HG03066 (cell line): Measurements from ENCODE around the gene SESN1.

Experiments
- ATAC-seq: cut with Tn5 transposase; IDR thresholded peaks from one replicate; pipeline ENCODE4 v1.9.1; 2021; ENCODE audit warnings: low read depth; ENCODE audit not compliant: unreplicated experiment

SESN1 gene

DNA sequence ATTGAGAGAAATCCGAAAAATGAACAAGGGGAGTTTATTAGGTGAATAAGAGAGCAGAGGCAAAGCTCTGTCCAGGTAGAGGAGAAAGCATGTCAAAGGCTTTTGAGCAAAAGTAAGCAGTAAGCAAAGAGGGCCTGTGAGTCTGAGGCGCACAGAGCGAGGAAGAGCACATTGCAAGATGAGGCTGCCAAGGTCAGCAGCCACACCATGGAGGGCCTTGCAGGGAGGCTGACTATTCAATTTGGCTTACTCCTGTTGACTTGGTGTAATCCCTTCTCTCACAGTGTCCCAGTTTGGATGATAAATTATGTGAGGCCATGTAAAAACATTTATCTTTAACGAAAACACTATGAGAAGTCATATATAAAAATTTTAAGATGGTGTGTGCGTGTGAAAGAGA is 32.4 kb downstream of the SESN1 start:
- no peak for ATAC-seq

DNA sequence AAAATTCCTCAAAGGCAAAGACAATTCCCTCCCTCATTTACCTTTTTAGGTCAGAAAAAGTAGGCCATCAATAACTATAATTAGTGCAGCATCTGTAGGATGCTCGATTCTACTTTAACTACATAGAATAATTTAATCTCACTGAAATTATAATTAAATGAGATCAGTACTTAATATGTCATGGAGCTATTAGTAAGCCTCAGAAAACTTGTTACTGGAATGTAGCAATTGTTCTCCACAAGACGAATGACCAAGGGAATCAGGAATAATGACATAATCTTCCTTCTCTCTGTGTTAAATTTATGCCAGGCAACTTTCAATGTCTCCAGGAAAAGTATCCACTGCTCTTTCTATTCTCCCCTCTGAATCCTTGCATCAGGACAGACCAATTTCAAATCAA is 34.1 kb downstream of the SESN1 start:
- no peak for ATAC-seq

- no peak for ATAC-seq
Observed at GRCh38 chr6:109059571-109060021, 35.0 kb downstream of the SESN1 start.

DNA sequence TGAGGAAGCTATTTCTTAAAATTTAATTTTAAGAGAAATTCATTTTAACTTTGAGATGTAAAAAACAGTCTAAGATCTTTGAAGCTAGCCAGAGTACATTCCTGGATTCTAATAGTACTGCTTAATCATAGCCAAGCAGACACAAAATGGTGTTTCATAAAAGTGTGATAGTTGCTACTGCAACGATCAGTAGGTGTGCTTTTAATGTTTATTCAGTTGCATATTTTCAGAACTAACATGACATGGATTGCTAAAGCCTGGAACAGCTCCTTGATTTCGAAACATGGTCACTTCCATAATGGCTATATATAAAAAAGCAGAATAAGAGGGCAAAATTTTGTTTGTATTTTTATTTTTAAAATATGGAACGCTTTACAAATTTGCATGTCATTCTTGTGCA is 35.5 kb downstream of the SESN1 start:
- ATAC-seq, result no peak

- no peak for ATAC-seq
Observed at GRCh38 chr6:109058620-109059019, 36.0 kb downstream of the SESN1 start.

GRCh38 chr6:109056661-109057060 is 38.0 kb downstream of the SESN1 start:
- no peak for ATAC-seq

DNA sequence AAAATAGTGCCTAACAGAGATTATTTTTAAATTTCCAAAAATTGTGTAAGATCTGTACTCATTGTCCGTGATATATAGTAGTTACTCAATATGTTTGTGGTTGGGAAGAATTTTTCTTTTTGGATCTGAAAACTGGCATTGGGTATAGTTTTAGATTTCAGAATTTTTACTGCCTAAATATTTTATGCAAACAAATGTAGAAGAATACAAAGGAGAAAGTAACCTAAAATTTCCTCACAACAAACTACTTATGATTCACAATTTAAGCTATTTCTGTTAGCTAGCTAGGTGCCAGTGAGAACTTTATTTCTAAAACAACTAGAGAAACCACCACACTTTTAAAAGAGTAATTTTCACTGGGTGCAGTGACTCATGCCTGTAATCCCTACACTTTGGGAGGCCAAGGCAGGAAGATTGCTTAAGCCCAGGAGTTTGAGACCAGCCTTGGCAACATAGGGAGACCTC is 38.8 kb downstream of the SESN1 start:
- no peak for ATAC-seq

- ATAC-seq, result no peak
Observed at GRCh38 chr6:109053336-109053735, 41.3 kb downstream of the SESN1 start.

DNA sequence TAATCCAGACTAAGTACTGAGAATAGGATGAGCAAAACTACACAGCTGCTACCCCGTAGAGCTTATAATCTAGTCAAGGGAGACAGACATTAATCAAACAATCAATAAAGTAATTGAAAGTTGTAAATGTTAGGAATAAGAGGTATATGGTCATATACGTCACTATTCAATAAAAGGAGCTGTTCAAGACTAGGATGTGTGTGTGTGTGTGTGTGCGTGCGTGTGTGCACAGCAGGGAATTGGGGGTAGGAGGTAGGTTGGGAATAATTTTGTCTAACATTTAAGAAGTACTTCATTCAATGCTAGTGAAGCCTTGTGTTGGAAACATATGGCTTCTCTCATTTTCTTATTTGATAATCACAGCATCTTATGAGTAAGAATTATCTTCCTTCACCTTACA is 41.8 kb downstream of the SESN1 start:
- ATAC-seq, result no peak

DNA sequence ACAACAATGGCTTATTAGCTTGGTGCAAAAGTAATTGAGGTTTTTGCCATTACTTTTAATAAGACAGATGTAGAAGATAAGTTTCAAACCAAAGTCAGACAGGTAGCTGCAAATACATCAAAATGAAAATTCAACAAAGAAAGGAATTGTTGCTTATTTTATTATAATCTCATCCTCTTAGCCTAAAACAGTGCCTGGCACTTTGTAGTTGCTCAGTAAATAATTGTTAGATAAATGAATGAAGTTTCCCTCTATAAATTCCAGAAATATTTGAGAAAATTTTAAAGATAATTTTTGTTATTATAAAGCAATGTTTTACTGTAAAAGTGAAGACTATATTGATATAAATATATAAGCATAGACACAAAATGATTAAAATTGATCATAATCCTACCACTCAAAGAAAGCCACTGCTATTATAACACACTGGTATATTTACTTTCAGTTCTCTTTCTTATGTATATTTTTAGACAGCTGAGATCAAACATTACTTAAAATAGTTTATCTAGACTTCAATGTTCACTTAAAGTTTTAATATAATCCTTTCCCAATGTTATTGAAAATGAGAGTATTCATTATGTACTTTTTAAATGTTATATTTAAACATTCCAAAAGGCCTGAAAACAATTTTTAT is 42.5 kb downstream of the SESN1 start:
- ATAC-seq, result no peak

GRCh38 chr6:109051301-109052017 is 43.2 kb downstream of the SESN1 start:
- ATAC-seq, result no peak

DNA sequence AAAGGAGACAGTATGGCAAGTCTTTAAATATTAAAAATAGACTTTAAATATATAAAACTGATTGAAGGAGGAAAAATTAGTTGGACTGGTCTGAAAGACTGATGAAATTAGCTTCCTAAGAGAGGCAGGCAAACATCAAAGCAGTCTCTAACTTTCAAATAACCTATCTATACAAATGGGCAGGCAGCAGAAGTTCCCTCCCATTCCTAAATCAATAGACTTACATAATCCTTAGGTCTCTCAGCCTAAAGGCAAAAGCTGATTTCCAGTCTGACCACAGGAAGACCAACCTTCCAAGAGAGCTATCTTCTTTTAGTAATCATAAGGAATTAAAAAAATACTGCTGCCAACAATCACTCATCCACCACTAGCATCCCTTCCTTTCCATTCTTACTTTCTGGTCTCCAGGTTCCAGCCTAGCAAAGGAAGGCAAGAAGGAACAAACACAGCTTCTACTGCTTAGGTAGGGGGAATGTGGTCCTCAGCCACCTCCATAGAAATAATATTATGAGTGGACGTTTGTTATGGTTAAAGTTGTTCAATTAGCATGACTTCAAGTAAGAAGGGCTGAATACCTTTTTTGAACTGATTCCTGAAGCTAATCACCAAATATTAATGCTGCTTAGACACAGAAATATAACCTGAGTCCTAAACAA is 44.1 kb downstream of the SESN1 start:
- no peak for ATAC-seq

DNA sequence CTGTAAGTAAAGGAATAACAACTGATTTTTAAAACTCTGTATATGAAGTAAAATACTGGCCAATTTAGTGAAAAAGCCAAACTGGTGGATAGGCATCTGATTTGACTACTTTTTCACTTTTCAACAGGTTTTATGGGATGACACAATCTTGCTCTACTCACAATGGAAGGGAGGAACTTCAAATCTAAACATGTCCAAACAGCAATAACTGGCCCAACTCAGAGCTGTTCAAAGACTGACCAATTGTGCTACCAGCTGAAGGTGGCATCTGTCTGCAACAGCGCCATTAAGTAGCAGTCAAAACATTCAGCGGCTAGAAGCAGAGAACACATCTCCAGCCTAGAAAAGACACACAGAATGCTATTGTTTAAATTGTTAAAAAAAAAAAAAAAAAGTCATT is 44.6 kb downstream of the SESN1 start:
- no peak for ATAC-seq

GRCh38 chr6:109048670-109049415 is 45.8 kb downstream of the SESN1 start:
- ATAC-seq, result no peak

GRCh38 chr6:109048176-109048575 is 46.5 kb downstream of the SESN1 start:
- ATAC-seq, result no peak

DNA sequence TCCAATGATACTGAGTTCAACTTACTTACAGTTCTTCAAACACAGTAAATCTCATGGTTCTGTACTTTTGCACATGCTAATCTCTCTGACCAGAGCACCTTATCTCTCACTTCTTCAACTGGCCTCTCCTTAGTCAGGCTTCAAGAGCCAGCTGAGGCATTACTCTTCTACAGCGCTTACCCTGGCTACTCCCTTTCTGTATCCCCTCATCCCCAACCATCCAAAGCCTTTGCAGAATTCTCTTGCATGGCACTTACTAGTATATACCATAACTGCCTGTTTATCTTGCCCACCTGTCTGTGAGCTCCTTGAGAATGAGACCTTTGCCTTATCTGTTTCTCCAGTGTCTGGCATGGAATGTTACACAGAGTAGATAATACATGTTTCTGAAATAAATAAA is 49.2 kb downstream of the SESN1 start:
- no peak for ATAC-seq

- ATAC-seq, result no peak
Observed at GRCh38 chr6:109039795-109040194, 54.9 kb downstream of the SESN1 start.

- ATAC-seq, result no peak
Observed at GRCh38 chr6:109038837-109039398, 55.7 kb downstream of the SESN1 start.

DNA sequence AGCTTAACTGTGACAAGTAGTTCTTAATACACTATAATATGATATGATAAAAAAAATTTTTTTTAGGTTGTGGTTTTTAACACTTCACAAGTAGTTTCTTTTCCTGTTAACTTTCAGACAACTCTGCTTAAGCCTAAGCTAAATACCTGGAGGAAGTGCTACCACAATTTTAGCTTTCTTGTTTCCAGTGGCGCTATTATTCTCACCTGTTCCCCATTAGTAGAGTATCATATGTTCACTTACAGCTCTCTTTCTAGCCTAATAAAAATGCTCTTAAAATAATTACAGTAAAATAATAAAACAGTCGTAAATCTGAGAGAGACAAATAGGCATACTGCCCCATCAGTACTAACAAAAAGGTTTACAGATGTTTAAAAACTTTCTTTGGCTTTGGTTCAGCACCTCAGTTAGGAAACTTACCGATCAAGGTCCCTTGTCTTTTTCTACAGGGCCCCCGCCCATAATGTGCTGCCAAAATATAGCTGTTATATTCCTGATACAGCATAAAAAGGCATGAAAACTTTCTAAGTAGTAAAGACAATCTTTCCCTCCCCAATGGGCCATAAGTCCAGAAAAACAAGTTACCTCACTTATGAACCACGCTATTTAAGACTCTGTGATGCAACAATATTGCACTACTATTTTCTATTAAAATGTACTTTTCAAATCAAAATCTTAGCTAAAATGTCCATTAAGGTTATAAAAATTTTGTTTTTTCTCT is 57.9 kb downstream of the SESN1 start:
- no peak for ATAC-seq

DNA sequence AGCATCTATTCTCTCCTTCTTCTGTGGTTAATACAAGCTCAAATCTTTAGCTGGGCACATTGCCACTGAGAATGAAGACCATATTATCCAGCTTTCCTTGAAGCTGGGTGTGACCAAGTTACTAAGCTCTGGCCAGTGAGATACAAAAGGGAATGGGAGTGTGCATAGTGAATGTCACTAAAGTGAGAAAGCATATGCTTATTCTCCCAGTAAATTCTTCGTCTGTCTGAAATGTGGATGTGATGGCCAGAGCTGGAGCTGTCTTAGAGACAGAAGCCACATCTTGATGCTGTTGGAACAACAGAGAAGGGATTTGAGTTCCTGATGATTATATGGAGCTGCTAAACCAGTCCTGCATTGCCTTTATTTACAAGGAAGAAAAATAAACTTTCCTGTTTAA is 60.1 kb downstream of the SESN1 start:
- no peak for ATAC-seq
